Measurements from ENCODE around the gene ORM2. TPM values are rescaled to one million over a fixed set of nuclear protein-coding genes. Genes with fewer than 3 reads are reported as not detected.

Gene ORM2
- total and polyA plus RNA-seq, 2 of the 13 experiments (the other 11 are each of a cell fraction or from before 2014, with no cell fraction given), result 565 to 824 TPM

GRCh38 chr9:114300846-114301797, 28.5 kb upstream of the ORM2 start:
- TF ChIP-seq ZNF646 (CRISPR knock-in tag; IDR thresholded peaks at IDR 0.05) (no peak), AGO2 (optimal IDR thresholded peaks at IDR 0.05; ENCODE audit: low read depth, low read length) (peak; percentile 85), RBM22 (optimal IDR thresholded peaks at IDR 0.05; ENCODE audit: low read length) (peak; percentile 13)
- no peak overlapping the region for H3K4me2 ChIP-seq (ENCODE audit: low read depth, low read length)
- intact Hi-C loops (cut with micrococcal nuclease; ENCODE audit: unreplicated experiment), result no loop called here
- in situ Hi-C loops (cut with HindIII; ENCODE audit: extremely low pct_ligation_motif_present, low pct_unique_long_range_greater_than_20kb), result no loop called here
- H3K4me3 ChIP-seq (replicated peaks in 1 of 3; ENCODE audit: insufficient read depth in 1 of 3, low read depth in 2 of 3, low read length in 3 of 3), result no peak overlapping the region
- DNase-seq (ENCODE audit: low spot score) (no peak), FAIRE-seq (no peak), ATAC-seq (no peak; the same call in 2 of the 3 replicates)
- peaks cover 31 to 87% of the 10 kb centered on the region in 2 experiments for H3K36me3 ChIP-seq (replicated peaks in 1 of 2; ENCODE audit: control insufficient read depth in 1 of 2, insufficient read depth in 2 of 2, low read length in 2 of 2)
- no peaks in the 10 kb centered on the region for H3K9me3 ChIP-seq (ENCODE audit: low read length)
- no peak overlapping the region for H2AFZ ChIP-seq (ENCODE audit: low read length)
- no peaks in the 10 kb centered on the region for H4K20me1 ChIP-seq (ENCODE audit: insufficient read depth, low read length)
- no peaks in the 10 kb centered on the region for H3K79me2 ChIP-seq (ENCODE audit: insufficient read depth, low read length)
- CTCF ChIA-PET (ENCODE audit: low intra/inter-chr PET ratio, low total read pairs), result no interaction called here
- H3K9ac ChIP-seq (ENCODE audit: insufficient read depth, low read depth, low read length), result no peak overlapping the region
- no peak overlapping the region for H3K27ac ChIP-seq (ENCODE audit: extremely low read length, insufficient read depth, low read length)
- no TSS peak for BruUV-seq (replicated peaks)
- no peaks in the 10 kb centered on the region for H3K27me3 ChIP-seq (ENCODE audit: control insufficient read depth in 1 of 2, insufficient read depth in 2 of 2, low read length in 2 of 2)
- POLR2A ChIA-PET, result no interaction called here
- H3K4me1 ChIP-seq (ENCODE audit: insufficient read depth, low read length), result peaks cover 13% of the 10 kb centered on the region
- over 99% methylated on average over 17 of the region's 31 CpGs for WGBS (ENCODE audit: low lambda C conversion rate)

All from HepG2 (cell line).